Nephron progenitor cell (in vitro differentiated cells): ENCODE measurements around the gene ATG2A.
A peak's percentile ranks its signal among the peaks of the same experiment; 100 is the strongest.

Source experiments
- DNase-seq: peaks from one replicate; pipeline ENCODE4 v3.0.0; 2021
- H3K27ac Mint-ChIP-seq: 2 replicates; pipeline ENCODE4 v1.8.0; 2021; ENCODE audit warnings: mild to moderate bottlenecking, moderate library complexity, mixed read lengths
- H3K27me3 Mint-ChIP-seq: 2 replicates; pipeline ENCODE4 v1.8.0; 2021; ENCODE audit warnings: mild to moderate bottlenecking, low read depth, mixed read lengths; ENCODE audit not compliant: poor library complexity
- H3K36me3 Mint-ChIP-seq: 2 replicates; pipeline ENCODE4 v1.8.0; 2021; ENCODE audit warnings: low read depth, mixed read lengths
- H3K4me1 Mint-ChIP-seq: 2 replicates; pipeline ENCODE4 v1.8.0; 2021; ENCODE audit warnings: mixed read lengths
- H3K4me3 Mint-ChIP-seq: 2 replicates; pipeline ENCODE4 v1.8.0; 2021; ENCODE audit warnings: mild to moderate bottlenecking, moderate library complexity, mixed read lengths
- H3K9me3 Mint-ChIP-seq: 2 replicates; pipeline ENCODE4 v1.8.0; 2021; ENCODE audit warnings: mild to moderate bottlenecking, moderate library complexity, mixed read lengths
- CTCF ChIP-seq: fragments of 200-600 bp; sonication (generic); IDR thresholded peaks from 2 replicates; pipeline ENCODE4 v1.5.0; 2021; ENCODE audit warnings: antibody characterized with exemption

ATG2A gene

GRCh38 chr11:64858467-64859263, 58.3 kb downstream of the ATG2A start:
- no peak for DNase-seq
- peaks cover 3% of the 10 kb centered on the region for H3K27me3 Mint-ChIP-seq
- TF ChIP-seq CTCF: no peak

GRCh38 chr11:64857485-64857884, 59.5 kb downstream of the ATG2A start:
- Mint-ChIP-seq H3K27me3 (peaks cover 3% of the 10 kb centered on the region), H3K4me3 (no peak overlapping the region), H3K27ac (no peak overlapping the region), H3K36me3 (peaks cover 23% of the 10 kb centered on the region), H3K9me3 (no peaks in the 10 kb centered on the region), H3K4me1 (peaks cover 23% of the 10 kb centered on the region)
- TF ChIP-seq CTCF: no peak
- no peak for DNase-seq

More at GRCh38 chr11:64858467-64859263, 58.3 kb downstream of the ATG2A start:
- Mint-ChIP-seq H3K4me1 (peaks cover 35% of the 10 kb centered on the region), H3K4me3 (no peak overlapping the region), H3K27ac (no peak overlapping the region), H3K36me3 (peaks cover 23% of the 10 kb centered on the region), H3K9me3 (no peaks in the 10 kb centered on the region)

- H3K9me3 Mint-ChIP-seq: no peaks in the 10 kb centered on the region
- H3K27me3 Mint-ChIP-seq: peaks cover 3% of the 10 kb centered on the region
- peaks cover 23% of the 10 kb centered on the region for H3K36me3 Mint-ChIP-seq
- no peak for DNase-seq
- H3K4me1 Mint-ChIP-seq: peaks cover 21% of the 10 kb centered on the region
- TF ChIP-seq CTCF: no peak
- H3K4me3 Mint-ChIP-seq: no peak overlapping the region
- H3K27ac Mint-ChIP-seq: no peak overlapping the region
Observed at GRCh38 chr11:64856382-64857227, 60.4 kb downstream of the ATG2A start.

- Mint-ChIP-seq H3K36me3 (peaks cover 23% of the 10 kb centered on the region), H3K4me3 (no peak overlapping the region), H3K9me3 (no peaks in the 10 kb centered on the region), H3K27me3 (peaks cover 3% of the 10 kb centered on the region), H3K27ac (peak overlapping the region; percentile 85), H3K4me1 (peaks cover 23% of the 10 kb centered on the region)
- DNase-seq: no peak
- TF ChIP-seq CTCF: no peak
Observed at GRCh38 chr11:64855596-64856304, 61.3 kb downstream of the ATG2A start.

GRCh38 chr11:64854534-64855502, 62.2 kb downstream of the ATG2A start:
- H3K4me1 Mint-ChIP-seq: peaks cover 23% of the 10 kb centered on the region
- peaks cover 3% of the 10 kb centered on the region for H3K27me3 Mint-ChIP-seq
- H3K27ac Mint-ChIP-seq: peak overlapping the region; percentile 85
- no peak for DNase-seq
- no peak overlapping the region for H3K4me3 Mint-ChIP-seq
- H3K36me3 Mint-ChIP-seq: peaks cover 18% of the 10 kb centered on the region
- H3K9me3 Mint-ChIP-seq: no peaks in the 10 kb centered on the region
- no peak for TF ChIP-seq CTCF
